Measurements from ENCODE around the gene SPTB.

The SPTB gene

DNA sequence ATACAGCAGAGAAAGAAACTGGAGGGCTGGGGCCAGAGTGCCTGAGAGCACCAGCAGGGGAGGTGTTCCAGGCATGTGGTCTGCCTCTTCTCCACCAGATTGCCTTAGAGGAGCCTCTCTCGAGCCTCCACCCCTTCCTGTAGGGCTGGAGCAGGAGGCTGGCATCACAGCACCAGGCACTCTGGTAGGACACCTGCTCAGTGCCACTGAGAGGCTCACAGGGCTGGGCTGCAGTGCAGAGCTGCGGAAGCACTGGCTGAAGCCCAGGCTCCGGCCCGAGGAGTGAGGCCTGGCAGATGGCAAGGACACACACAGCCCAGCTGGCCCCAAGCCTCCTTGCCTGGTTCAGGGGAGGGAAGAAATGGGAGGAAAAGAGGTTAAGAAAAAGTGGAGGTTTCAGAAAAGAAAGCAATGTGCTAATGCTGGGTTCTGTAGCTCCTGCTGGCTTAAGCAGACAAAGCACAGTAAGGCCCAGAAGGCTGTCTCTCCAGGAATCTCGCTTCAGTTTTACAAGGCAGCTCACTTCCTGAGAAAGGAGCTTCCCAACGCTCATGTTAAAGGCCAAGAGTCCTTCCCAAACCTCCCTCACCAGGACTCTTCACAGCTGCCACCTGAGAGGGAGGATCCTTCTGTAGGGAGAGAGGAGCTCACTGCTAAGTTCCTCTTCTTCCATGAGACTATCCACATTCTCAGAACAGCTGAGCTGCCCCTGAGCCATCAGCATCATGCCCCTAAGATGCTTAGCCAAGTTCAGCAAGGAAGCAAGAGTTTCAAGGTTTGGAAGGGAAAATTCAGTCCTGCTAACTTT, 23.8 kb downstream of the SPTB start:
- DNase-seq (ENCODE audit: extremely low read depth in 1 of 2, low read depth in 1 of 2) = no peak

DNA sequence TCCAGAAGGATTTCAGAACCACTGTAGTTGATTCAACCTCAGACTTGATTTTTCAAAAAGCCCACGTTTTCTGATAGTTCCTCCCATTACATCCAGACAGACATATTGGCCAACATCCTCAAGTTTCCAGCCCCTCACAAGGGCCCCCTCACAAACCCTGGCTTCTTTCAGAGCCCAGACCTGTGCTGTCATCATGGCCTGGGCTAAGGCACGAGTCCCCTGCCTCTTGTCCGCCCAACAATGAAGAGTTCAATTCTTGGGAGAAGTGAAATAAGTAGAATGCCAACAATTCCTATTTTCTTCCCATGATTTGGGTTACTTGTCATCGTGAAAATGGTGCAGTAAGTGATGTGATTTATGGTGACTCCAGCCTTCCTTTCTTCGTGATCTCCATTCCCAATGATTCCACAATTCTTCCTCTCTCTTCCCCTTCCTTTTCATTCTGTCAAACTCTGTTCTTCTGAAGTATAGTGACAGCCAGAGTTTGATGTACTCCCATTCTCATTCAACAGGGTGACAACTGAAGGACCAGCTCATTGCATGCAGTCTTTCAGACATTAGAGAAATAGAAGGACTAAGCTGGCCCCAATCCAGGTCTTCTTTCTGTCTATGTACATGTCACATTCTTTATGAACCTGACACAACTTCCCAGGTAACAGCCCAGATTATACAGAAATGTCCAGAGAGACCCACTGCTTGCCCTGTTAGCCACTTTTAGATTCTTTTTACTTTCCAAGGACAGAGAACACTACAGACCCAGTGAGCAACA, 29.2 kb downstream of the SPTB start:
- DNase-seq (ENCODE audit: extremely low read depth in 1 of 2, low read depth in 1 of 2) = no peak

DNA sequence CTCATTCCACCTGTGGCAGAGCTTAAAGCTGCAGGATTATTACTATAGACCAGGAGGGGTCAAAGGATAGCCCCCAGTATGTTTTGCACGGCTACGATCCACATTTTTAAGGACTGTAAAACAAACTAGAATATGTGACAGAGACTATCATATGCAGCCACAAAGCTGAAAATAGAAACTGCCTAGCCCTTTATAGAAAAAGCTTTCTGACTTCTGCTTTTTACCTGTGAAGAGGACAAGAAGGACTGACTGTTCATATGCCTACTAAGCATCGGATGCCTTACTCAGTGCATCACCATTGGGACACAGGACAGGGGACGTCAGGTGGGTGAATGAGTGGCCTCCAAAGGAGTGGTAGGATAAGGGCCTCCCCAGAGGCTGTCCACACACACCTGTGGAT, 29.8 kb downstream of the SPTB start:
- no peak for DNase-seq (ENCODE audit: extremely low read depth in 1 of 2, low read depth in 1 of 2)

DNA sequence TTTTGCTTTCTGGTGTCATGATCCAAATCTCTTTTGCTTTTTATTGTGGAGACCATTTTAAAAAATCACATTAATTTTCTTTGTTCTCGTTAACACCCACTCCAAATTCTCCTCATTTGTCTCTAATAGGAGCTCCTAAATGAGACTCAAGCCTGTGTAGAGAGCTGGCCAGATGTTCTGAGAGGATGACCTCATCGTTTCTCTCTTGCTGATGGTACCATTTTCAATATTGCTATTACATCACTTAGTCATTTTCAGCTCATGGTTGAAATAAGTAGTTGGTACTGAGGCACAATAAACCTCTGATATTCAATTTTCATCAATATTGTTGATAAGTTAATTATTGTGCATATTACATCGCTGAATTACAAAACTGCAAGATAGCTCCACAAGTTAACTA, 31.5 kb downstream of the SPTB start:
- no peak for DNase-seq (ENCODE audit: extremely low read depth in 1 of 2, low read depth in 1 of 2)

DNA sequence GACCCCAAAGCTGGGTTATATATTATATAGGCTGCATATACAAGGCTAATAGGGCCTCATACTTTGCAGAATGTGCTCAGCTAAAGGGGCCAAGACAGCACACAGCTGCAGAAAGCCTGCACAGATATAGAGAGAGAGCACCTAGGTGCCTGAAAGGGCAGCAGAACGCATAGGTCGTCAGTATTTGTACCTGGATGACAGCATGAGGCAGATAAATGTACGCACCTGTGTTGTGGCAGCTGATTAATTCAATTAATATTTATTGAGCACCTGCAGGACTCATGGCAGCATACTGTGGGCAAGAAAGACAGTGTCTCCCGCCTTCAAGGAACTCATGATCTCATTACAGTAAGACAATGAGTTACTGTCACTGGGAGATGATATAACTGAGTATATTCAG, 33.4 kb downstream of the SPTB start:
- DNase-seq (ENCODE audit: extremely low read depth in 1 of 2, low read depth in 1 of 2) = no peak

DNA sequence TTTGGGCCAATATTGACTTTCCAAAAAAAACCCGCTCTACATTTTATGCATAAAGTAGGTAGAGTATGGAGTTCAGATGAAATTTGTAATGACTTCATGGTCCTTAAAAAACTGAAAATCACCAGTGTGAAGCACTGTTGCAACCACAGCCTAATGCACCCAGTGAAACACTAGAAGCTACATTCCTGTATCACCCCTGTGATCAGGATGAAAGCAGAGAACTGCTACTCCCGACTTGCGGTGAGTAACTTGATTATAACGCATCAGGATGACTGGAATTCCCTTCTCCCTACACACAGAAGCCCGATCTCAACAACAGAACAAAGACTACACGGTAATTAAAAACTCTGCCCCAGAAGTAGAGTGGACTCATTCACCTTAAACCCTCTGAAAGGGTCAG, 33.8 kb downstream of the SPTB start:
- no peak for DNase-seq (ENCODE audit: extremely low read depth in 1 of 2, low read depth in 1 of 2)

DNA sequence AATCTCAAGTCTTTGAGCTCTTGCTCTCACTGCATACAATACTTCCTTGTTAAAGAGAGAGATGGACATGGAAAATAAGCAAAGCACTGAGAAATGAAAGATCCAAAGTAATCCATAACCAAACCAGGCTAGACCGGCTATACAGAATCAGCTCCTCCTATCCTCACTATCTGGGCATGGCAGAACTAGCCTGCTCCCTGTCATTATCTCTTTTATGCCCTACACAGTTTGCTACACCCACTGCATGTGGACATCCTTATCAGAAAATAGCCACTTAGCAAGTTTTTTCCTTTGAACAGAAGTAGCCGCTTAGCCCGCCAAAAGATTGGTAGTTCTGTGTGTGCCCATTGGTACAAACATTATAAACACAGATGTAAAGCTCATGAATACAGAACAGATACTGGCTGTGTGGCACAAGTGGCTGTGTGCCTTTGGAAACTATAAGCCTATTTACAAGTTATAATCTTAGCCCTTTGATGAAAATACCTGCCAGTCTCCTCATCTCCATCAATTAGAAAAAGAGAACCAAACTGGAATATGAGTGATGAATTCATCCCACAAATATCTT, 34.7 kb downstream of the SPTB start:
- no peak for DNase-seq (ENCODE audit: extremely low read depth in 1 of 2, low read depth in 1 of 2)

DNA sequence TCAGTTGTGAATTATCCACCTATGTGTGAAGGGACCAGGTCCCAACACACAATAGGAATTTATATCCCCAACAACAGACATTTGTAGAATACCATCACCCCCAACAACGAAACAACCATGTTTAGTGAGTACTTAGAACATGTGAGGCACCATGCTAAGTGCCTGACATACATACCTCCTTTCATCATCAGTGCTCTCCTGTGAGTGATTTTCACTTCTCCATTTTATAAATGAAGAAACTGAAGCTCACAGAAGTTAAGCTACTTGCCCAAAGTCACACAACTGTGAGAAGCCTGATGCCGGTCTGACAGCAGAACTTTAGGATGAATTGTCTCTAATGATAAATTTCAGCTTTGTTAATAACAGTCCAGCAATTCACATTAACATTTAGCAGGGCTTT, 35.4 kb downstream of the SPTB start:
- no peak for DNase-seq (ENCODE audit: extremely low read depth in 1 of 2, low read depth in 1 of 2)

DNA sequence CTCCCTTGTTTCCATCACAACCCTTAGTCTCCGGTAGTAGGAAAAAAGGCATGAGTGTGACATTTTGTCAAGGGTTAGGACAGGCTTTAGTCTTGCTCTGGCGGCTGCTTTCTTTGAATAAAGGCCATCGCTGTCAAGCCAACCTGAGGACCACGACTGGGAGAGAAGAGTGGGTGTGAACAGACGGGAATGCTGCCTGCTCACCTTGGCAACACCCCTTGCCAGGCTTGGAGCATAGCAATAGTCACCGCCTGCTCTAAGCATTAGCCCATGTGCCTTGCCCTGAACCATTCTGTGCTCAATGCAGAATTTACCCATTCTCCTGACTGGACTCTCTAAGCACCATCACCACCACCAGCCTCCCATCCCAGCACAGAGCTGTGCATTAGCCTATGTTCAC, 36.2 kb downstream of the SPTB start:
- DNase-seq (ENCODE audit: extremely low read depth in 1 of 2, low read depth in 1 of 2) = no peak

DNA sequence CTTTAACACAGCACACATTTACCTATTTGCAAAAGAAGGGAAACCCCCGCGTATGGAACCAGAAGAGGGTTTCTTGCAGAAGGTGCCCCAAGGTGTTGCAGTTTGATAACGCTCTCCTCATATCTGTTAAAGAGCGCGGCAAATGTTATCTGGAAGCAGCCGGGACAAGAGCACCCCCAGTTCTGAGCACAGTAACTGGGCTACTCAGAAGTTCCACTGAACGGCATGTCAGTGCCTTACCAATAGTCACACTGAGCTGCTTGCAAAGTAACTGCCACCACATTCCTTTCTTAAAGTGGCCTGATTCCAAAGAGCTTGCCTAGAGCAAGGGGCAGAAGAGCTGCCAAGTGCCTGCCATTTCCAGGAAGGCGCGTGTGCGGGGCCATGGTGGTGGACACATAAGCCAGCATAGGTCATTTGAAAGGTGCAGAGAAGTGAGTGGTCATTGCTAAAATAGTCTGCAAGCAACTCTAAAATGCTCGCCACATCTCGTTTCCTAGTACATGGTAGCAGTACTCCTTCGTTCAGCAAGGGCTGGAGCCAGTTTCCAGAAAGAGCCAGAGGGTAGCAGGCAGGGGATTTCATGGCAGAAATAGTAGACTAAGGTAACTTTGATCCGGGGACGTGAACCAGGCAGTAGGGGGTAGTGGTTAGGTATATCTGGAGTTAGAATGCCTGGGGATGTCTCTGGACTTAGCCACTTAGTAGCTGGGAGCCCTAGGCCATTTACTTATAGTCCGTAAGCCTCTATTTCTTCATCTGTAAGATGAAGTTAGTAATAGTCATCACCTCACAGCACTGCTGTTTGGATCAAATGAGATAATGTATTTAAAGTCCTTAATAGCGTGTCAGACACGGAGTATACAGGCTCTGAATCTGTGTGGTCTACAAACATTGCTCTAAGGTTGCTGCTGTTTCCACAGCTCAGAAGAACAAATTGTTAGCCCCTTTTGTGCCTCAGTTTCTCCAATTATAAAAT, 37.6 kb downstream of the SPTB start:
- DNase-seq (ENCODE audit: extremely low read depth in 1 of 2, low read depth in 1 of 2) = no peak

DNA sequence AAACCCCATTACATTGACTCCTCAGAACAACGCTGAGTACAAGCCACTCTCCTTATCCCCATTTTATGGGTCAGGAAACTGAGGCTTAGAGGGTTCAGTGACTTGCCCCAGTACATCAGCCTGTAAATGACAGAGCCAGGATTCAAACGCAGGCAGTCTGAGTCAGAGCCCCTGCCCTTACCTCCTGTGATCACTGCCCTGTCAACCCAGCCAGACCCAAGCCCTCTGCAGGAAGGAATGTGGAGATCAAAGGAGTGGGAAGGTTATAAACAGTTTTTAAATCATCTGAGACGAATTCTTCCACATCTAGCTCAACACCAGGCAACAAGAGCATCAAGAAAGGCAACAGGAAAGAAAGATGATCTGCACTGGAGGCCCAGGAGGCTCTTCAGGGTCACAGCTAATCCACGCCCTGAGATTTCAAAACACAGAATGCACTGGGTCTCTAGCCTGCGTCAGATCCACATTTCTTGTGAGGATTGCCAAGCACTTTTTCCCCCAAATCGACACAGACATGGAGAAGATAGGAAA, 38.5 kb downstream of the SPTB start:
- DNase-seq (ENCODE audit: extremely low read depth in 1 of 2, low read depth in 1 of 2) = no peak

DNA sequence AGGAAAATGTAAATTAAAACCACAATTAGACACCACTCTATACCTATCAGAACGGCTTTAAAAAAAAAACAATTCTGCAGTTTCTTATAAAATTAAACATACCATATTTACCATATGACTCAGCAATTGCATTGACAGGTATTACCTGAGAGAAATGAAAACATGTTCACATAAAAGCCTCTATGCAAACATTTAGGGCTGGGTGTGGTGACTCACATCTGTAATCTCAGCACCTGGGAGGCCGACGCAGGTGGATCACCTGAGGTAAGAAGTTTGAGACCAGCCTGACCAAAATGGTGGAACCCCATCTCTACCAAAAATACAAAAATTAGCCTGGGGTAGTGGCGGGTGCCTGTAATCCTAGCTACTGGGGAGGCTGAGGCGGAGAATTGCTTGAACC, 41.1 kb downstream of the SPTB start:
- no peak for DNase-seq (ENCODE audit: extremely low read depth in 1 of 2, low read depth in 1 of 2)

DNA sequence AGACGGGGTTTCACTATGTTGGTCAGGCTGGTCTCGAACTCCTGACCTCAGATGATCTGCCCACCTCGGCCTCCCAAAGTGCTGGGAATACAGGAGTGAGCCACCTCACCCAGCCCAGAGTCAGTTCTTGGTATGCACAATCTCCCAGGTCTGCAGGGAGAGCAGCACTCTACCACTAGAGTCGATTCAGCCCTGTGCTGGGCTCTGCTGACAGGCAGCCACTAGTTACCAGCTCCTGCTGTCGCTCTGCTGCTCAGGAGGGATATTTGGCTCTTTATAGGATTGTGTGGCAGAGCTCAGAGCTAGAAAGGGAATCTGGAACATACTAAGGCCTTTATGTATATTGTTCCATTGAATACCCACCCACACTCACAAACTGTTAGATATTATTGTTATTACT, 44.3 kb downstream of the SPTB start:
- no peak for DNase-seq (ENCODE audit: extremely low read depth in 1 of 2, low read depth in 1 of 2)

DNA sequence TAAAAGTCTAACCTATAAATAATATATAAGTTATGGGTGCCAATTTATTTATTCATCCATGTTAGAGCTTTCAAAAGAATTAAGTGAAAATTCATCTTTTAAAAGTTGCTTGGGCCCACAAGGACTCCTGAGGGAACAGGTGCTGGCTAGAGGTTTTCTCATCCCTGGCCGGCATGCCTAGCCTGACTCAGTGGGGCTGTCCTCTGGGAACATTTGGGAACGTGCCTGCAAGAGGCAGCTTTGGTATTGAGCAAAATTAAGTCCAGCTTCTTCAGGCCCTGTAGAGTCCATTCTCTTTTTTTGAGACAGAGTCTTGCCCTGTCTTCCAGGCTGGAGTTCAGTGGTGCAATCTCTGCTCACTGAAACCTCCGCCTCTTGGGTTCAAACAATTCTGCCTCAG, 44.7 kb downstream of the SPTB start:
- no peak for DNase-seq (ENCODE audit: extremely low read depth in 1 of 2, low read depth in 1 of 2)

DNA sequence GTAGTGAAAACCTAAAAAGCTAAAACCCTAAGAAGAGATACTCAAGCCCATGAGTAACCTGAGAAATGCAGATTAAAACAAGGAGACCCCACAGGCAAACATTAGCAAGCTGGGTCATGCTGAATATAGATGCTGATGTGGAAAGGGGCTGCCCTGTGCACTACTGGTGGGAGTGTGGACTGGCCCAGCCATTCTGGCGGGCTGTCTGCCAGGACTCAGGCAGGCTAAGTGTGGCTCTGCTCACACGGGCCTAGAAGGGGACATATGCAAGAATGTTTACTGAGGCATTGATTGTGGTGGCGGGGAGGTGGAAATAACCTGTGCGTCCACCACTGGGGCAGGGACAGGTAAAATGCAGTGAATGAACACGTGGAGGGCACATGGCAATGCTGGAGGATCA, 48.3 kb downstream of the SPTB start:
- DNase-seq (ENCODE audit: extremely low read depth in 1 of 2, low read depth in 1 of 2) = no peak

DNA sequence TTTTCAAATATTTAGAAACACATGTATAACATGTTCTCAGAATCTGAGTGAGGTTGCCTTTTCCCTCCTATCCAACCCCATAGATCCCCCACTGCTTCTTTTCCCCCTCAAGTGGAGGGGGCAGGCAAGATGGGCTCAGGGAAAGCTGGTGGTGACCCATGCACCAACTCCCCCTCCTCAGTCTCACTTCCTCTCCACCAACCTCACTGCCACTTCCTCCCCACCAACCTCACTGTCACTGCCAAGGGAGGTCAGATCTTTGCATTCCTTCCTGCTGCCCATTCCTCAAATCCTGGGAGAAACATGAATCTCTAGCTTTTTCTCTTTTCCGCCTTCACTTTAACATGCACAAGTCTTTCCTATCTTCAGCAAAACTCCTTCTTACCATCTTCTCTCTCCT, 48.7 kb downstream of the SPTB start:
- no peak for DNase-seq (ENCODE audit: extremely low read depth in 1 of 2, low read depth in 1 of 2)

DNA sequence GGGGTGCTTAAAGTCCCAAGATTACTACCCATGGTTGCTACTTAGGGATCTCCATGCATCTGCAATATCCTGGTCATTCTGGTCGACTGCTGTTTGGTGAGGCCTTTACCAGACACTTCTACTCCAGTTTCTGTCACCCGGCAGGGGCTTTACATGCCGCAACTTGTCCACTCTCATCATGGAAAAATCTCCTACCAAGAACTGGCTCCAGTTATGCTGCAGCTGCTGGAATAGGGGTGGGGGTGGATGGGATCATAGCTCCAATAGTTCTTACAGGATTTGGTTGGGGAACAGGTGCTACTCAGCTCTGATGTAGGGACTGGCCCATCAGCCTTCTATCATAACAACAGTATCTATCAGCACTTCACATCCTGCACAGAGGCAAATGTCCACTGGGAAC, 51.6 kb downstream of the SPTB start:
- DNase-seq (ENCODE audit: extremely low read depth in 1 of 2, low read depth in 1 of 2) = no peak

DNA sequence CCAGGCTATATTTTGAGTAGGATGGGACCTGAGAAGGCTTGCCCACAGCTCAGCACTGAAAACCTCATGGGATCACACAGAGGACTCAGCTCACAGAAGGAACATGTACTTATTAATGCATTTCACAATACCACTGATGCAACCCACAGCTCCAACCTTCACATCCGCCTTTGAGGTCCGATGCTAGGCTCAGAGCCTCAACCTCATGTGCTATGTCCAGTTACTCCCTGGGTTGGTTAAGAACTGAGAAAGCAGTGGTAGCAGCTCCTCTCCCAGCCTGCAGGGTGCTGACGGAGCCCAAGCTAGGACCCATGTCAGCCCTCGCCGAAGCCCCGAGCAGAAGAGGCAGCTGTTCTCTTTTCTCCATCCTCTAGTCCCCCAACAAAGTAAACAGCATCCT, 52.9 kb downstream of the SPTB start:
- DNase-seq (ENCODE audit: extremely low read depth in 1 of 2, low read depth in 1 of 2) = no peak

DNA sequence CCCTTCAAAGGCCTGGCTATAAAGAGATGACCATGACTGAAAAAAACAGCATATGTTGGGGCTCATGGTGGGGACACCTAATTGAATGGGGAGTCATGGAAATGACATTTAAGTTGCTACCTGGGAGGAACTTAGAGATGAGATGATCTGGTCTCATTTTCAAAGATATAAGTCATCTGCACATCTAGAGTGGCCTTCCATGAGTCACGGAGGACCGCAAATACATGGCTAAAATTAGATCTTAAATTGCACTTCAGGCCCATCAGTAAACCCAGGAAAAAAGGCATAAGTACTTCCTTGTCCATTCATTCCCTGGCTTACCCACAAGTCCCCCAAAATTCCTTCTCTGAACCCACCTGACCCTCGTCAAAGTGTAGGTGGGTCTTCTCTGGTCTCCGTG, 53.4 kb downstream of the SPTB start:
- no peak for DNase-seq (ENCODE audit: extremely low read depth in 1 of 2, low read depth in 1 of 2)

DNA sequence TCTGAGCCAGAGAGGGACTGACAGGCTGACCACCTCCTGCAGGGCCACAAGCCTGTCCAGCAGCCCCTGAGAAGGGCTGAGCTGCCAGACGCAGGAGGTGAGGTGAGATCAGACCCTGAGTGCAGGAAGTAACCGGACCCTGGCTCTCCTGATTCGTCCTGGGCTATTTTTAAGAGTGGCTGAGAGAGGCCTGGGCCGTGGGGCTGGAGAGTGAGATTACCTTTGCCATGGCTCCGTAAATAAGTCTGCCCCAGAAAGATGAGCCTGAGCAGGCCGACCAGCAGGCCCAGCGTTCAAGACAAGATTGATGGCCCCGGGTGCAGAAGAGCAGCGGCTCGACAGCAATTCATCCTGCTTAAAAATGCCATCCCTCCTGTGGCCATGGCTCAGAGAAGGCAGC, 54.2 kb downstream of the SPTB start:
- no peak for DNase-seq (ENCODE audit: extremely low read depth in 1 of 2, low read depth in 1 of 2)

DNA sequence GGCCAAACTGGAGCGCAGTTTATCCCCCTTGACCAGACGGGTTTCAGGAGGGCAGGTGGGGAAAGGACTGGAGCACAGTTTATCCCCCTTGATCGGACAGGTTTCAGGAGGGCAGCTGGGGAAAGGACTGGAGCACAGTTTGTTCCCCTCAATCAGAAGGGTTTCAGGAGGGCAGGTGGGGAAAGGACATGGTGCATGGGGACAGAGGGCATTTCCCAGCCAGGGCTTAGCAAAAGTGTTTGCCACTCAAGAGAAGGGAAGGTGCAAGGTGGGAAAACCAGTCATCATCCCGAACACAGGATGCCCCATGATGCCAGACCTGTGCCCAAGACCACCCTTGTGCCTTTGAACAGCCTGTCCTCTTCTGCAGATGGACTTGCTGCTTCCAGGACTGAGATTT, 54.7 kb downstream of the SPTB start:
- DNase-seq (ENCODE audit: extremely low read depth in 1 of 2, low read depth in 1 of 2) = no peak

Measured in activated CD8-positive, alpha-beta memory T cell treated with anti-CD3 and anti-CD28 coated beads for 1 hour (primary cell).